HEK293 (cell line): Measurements from ENCODE around the gene STARD3.

ENCODE experiments used
- CTCF ChIA-PET: fragments of 350-600 bp; formaldehyde crosslinking; extraction: SDS; loops from one replicate; lab custom pipeline; 2021; ENCODE audit warnings: antibody characterized with exemption; lab: Yijun Ruan, JAX
- POLR2A ChIA-PET: fragments of 300-600 bp; formaldehyde crosslinking; extraction: SDS; loops from one replicate; lab custom pipeline; 2020; ENCODE audit warnings: antibody characterized with exemption, inconsistent platforms; lab: Yijun Ruan, JAX
- H3K27ac ChIP-seq: fragments of 200-500 bp; sonication (Bioruptor generic); 2 replicates; pipeline ENCODE4 v1.5.1; 2014; ENCODE audit warnings: low read depth, low read length, control low read depth, inconsistent platforms; ENCODE audit errors: extremely low read depth
- H3K36me3 ChIP-seq, 2 experiments: fragments of 200-500 bp in 1 of 2; sonication (Bioruptor generic) in 1 of 2; 1 replicate in 1 of 2; 2 replicates in 1 of 2; pipeline ENCODE4 v1.5.1; 2014 to 2017; ENCODE audit warnings: inconsistent platforms in 2 of 2, low read length in 2 of 2; ENCODE audit not compliant: control insufficient read depth in 2 of 2, insufficient read depth in 1 of 2
- H3K4me1 ChIP-seq: fragments of 200-500 bp; sonication (Bioruptor generic); 2 replicates; pipeline ENCODE4 v1.5.1; 2014; ENCODE audit warnings: mild to moderate bottlenecking, low read length, inconsistent platforms; ENCODE audit not compliant: control insufficient read depth, insufficient read depth
- H3K4me3 ChIP-seq: 2 replicates; pipeline ENCODE4 v1.5.1; 2011; ENCODE audit warnings: low read depth, mild to moderate bottlenecking, control low read depth, low read length, moderate library complexity
- H3K9me3 ChIP-seq: fragments of 200-500 bp; sonication (Bioruptor generic); 2 replicates; pipeline ENCODE4 v1.5.1; 2014; ENCODE audit warnings: low read depth, low read length, inconsistent platforms; ENCODE audit not compliant: control insufficient read depth, insufficient read depth
- CTCF ChIP-seq: fragments of 450-650 bp; formaldehyde crosslinking; IDR thresholded peaks from 2 replicates; pipeline ENCODE4 v1.5.1; 2016; ENCODE audit warnings: missing biosample characterization, missing genetic modification characterization
- GLIS2 ChIP-seq: fragments of 450-650 bp; formaldehyde crosslinking; IDR thresholded peaks from 2 replicates; pipeline ENCODE4 v1.5.1; 2016; ENCODE audit warnings: missing biosample characterization, missing genetic modification characterization
- PRDM4 ChIP-seq: fragments of 450-650 bp; formaldehyde crosslinking; IDR thresholded peaks from 2 replicates; pipeline ENCODE4 v1.5.1; 2017; ENCODE audit warnings: missing biosample characterization, missing genetic modification characterization
- SP2 ChIP-seq: fragments of 450-650 bp; formaldehyde crosslinking; IDR thresholded peaks from 2 replicates; pipeline ENCODE4 v1.5.1; 2016; ENCODE audit warnings: missing biosample characterization, missing genetic modification characterization
- SP3 ChIP-seq: fragments of 450-650 bp; formaldehyde crosslinking; IDR thresholded peaks from 2 replicates; pipeline ENCODE4 v1.5.1; 2016; ENCODE audit warnings: missing biosample characterization, missing genetic modification characterization
- ZBTB7A ChIP-seq: fragments of 450-650 bp; formaldehyde crosslinking; IDR thresholded peaks from 2 replicates; pipeline ENCODE4 v1.5.1; 2016; ENCODE audit warnings: low read depth, missing biosample characterization, missing genetic modification characterization
- ZNF10 ChIP-seq: fragments of 450-650 bp; formaldehyde crosslinking; IDR thresholded peaks from 2 replicates; pipeline ENCODE4 v1.5.1; 2017; ENCODE audit warnings: missing biosample characterization, missing genetic modification characterization
- ZNF366 ChIP-seq: fragments of 450-650 bp; formaldehyde crosslinking; conservative IDR thresholded peaks from 2 replicates; pipeline ENCODE4 v1.5.1; 2016; ENCODE audit warnings: missing biosample characterization, missing genetic modification characterization
- ZNF530 ChIP-seq: fragments of 450-650 bp; formaldehyde crosslinking; IDR thresholded peaks from 2 replicates; pipeline ENCODE4 v1.5.1; 2016; ENCODE audit warnings: low read depth, missing biosample characterization, missing genetic modification characterization
- ZNF654 ChIP-seq: fragments of 450-650 bp; formaldehyde crosslinking; IDR thresholded peaks from 2 replicates; pipeline ENCODE4 v1.5.1; 2016; ENCODE audit warnings: low read depth, missing biosample characterization, missing genetic modification characterization
- ZNF670 ChIP-seq: fragments of 450-650 bp; formaldehyde crosslinking; IDR thresholded peaks from 2 replicates; pipeline ENCODE4 v1.5.1; 2016; ENCODE audit warnings: missing biosample characterization, missing genetic modification characterization, low read depth
- TF ChIP-seq, protein P1 (sequence below): fragments of 450-650 bp; formaldehyde crosslinking; IDR thresholded peaks from 2 replicates; pipeline ENCODE4 v1.5.1; 2016; ENCODE audit warnings: missing biosample characterization, missing genetic modification characterization
- TF ChIP-seq, protein P2 (sequence below): fragments of 450-650 bp; formaldehyde crosslinking; IDR thresholded peaks from 2 replicates; pipeline ENCODE4 v1.5.1; 2016; ENCODE audit warnings: missing biosample characterization, missing genetic modification characterization
- TF ChIP-seq, protein P3 (sequence below): fragments of 450-650 bp; formaldehyde crosslinking; IDR thresholded peaks from 2 replicates; pipeline ENCODE4 v1.5.1; 2017; ENCODE audit warnings: missing biosample characterization, missing genetic modification characterization

The STARD3 gene

DNA sequence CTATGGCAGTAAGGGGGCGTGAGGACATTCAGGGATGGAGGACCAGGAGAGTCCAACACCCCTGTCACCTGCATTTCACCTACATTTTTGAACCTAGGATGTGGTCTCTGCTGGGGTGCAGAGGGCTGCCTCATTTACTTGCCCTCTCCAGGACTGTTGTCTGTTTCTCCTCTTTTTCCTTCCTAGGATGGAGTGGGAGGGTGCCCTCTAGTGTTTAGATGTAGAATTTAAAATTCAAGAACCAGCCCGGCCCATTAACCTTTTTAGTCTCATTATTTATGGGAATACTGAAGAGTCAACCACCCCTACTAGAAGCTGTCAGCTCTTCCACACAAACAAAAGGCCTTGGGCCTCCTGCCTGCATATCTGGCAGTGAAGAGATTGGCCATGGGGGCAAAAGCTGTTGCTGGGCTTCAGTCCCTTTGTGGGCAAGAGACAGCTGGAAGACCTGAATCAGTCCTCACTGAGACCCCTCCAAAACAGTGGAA is 2.5 kb upstream of the STARD3 start:
- Histone ChIP-seq H3K27ac (no peak overlapping the region), H3K4me1 (peaks cover 28% of the 10 kb centered on the region), H3K4me3 (no peak overlapping the region), H3K36me3 (no peaks in the 10 kb centered on the region), H3K9me3 (no peaks in the 10 kb centered on the region)
- CTCF ChIA-PET: interaction anchor here (0.6 to 14.6 kb wide), 28 partner anchors 8 to 1429 kb away, joined by 3 to 311 read pairs (median 4); partner anchors contain the start of genes MIEN1 and PNMT
- TF ChIP-seq GLIS2 (tag by site-specific recombination) (peak; percentile 52), PRDM4 (tag by site-specific recombination) (peak; percentile 67; the same call in 1 of the 2 replicates), ZNF366 (tag by site-specific recombination) (0 out of 2 replicates have a peak, but pooled peaks have one; percentile 23), CTCF (peak; percentile 78), ZBTB7A (tag by site-specific recombination) (no peak), ZNF654 (tag by site-specific recombination) (peak; percentile 40; the same call in 1 of the 2 replicates), ZNF670 (tag by site-specific recombination) (no peak)
- TF ChIP-seq, protein P1, sequence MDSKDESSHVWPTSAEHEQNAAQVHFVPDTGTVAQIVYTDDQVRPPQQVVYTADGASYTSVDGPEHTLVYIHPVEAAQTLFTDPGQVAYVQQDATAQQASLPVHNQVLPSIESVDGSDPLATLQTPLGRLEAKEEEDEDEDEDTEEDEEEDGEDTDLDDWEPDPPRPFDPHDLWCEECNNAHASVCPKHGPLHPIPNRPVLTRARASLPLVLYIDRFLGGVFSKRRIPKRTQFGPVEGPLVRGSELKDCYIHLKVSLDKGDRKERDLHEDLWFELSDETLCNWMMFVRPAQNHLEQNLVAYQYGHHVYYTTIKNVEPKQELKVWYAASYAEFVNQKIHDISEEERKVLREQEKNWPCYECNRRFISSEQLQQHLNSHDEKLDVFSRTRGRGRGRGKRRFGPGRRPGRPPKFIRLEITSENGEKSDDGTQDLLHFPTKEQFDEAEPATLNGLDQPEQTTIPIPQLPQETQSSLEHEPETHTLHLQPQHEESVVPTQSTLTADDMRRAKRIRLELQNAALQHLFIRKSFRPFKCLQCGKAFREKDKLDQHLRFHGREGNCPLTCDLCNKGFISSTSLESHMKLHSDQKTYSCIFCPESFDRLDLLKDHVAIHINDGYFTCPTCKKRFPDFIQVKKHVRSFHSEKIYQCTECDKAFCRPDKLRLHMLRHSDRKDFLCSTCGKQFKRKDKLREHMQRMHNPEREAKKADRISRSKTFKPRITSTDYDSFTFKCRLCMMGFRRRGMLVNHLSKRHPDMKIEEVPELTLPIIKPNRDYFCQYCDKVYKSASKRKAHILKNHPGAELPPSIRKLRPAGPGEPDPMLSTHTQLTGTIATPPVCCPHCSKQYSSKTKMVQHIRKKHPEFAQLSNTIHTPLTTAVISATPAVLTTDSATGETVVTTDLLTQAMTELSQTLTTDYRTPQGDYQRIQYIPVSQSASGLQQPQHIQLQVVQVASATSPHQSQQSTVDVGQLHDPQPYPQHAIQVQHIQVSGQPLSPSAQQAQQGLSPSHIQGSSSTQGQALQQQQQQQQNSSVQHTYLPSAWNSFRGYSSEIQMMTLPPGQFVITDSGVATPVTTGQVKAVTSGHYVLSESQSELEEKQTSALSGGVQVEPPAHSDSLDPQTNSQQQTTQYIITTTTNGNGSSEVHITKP (tag by site-specific recombination): 0 out of 2 replicates have a peak, but pooled peaks have one; percentile 33
- TF ChIP-seq, protein P2, sequence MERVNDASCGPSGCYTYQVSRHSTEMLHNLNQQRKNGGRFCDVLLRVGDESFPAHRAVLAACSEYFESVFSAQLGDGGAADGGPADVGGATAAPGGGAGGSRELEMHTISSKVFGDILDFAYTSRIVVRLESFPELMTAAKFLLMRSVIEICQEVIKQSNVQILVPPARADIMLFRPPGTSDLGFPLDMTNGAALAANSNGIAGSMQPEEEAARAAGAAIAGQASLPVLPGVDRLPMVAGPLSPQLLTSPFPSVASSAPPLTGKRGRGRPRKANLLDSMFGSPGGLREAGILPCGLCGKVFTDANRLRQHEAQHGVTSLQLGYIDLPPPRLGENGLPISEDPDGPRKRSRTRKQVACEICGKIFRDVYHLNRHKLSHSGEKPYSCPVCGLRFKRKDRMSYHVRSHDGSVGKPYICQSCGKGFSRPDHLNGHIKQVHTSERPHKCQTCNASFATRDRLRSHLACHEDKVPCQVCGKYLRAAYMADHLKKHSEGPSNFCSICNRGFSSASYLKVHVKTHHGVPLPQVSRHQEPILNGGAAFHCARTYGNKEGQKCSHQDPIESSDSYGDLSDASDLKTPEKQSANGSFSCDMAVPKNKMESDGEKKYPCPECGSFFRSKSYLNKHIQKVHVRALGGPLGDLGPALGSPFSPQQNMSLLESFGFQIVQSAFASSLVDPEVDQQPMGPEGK (tag by site-specific recombination): peak; percentile 43; the same call in 1 of the 2 replicates
- POLR2A ChIA-PET: interaction anchor here (0.5 to 2.4 kb wide), 4 partner anchors 12 to 565 kb away, joined by 3 to 7 read pairs (median 4); partner anchors contain the start of gene PGAP3

- no peaks in the 10 kb centered on the region for H3K36me3 ChIP-seq
- H3K4me3 ChIP-seq: no peak overlapping the region
- CTCF ChIA-PET: interaction anchor here (0.7 to 14.6 kb wide), 13 partner anchors 7 to 166 kb away, joined by 3 to 311 read pairs (median 5); partner anchors contain the start of genes PNMT and PPP1R1B
- TF ChIP-seq GLIS2 (tag by site-specific recombination) (no peak), SP3 (tag by site-specific recombination) (peak; percentile 34; the same call in 1 of the 2 replicates), ZNF530 (no peak), SP2 (peak; percentile 29; the same call in 1 of the 2 replicates), ZNF10 (tag by site-specific recombination) (peak; percentile 52; the same call in 1 of the 2 replicates)
- TF ChIP-seq, protein P3, sequence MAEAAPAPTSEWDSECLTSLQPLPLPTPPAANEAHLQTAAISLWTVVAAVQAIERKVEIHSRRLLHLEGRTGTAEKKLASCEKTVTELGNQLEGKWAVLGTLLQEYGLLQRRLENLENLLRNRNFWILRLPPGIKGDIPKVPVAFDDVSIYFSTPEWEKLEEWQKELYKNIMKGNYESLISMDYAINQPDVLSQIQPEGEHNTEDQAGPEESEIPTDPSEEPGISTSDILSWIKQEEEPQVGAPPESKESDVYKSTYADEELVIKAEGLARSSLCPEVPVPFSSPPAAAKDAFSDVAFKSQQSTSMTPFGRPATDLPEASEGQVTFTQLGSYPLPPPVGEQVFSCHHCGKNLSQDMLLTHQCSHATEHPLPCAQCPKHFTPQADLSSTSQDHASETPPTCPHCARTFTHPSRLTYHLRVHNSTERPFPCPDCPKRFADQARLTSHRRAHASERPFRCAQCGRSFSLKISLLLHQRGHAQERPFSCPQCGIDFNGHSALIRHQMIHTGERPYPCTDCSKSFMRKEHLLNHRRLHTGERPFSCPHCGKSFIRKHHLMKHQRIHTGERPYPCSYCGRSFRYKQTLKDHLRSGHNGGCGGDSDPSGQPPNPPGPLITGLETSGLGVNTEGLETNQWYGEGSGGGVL: peak; percentile 49; the same call in 1 of the 2 replicates
- TF ChIP-seq, protein P1 (tag by site-specific recombination): peak; percentile 90
- TF ChIP-seq, all 188 proteins: peak for 5
- Histone ChIP-seq H3K27ac (no peak overlapping the region; the same call in 1 of the 2 replicates), H3K4me1 (peaks cover 28% of the 10 kb centered on the region), H3K9me3 (no peaks in the 10 kb centered on the region)
- POLR2A ChIA-PET: interaction anchor here (0.7 to 2.2 kb wide), 3 partner anchors 9 to 94 kb away, joined by 3 to 12 read pairs (median 3); partner anchors contain the start of genes PGAP3 and PPP1R1B
Observed at GRCh38 chr17:39635614-39636176, 1.2 kb upstream of the STARD3 start.
